ENCODE results near the gene CD47. TPM values are rescaled to one million over a fixed set of nuclear protein-coding genes. Genes with fewer than 3 reads are reported as not detected.

Gene CD47
- total RNA-seq, 1 experiment from 2014 or later: 15.5 TPM

- intact Hi-C loops (cut with micrococcal nuclease; ENCODE audit: unreplicated experiment): no loop called here
- no peaks in the 10 kb centered on the region for H3K4me1 ChIP-seq
- H3K27me3 ChIP-seq (replicated peaks; ENCODE audit: control insufficient read depth, insufficient read depth, low read length): no peaks in the 10 kb centered on the region
- CTCF ChIA-PET: no interaction called here
- Mint-ChIP-seq H3K9me3 (ENCODE audit: unreplicated experiment) (no peaks in the 10 kb centered on the region), H3K4me3 (ENCODE audit: unreplicated experiment) (no peak overlapping the region), H3K4me1 (ENCODE audit: low read depth, unreplicated experiment) (no peaks in the 10 kb centered on the region), H3K27ac (ENCODE audit: unreplicated experiment) (no peak overlapping the region), H3K36me3 (ENCODE audit: insufficient read depth, unreplicated experiment) (no peaks in the 10 kb centered on the region), H3K27me3 (ENCODE audit: insufficient read depth, unreplicated experiment) (no peaks in the 10 kb centered on the region)
- no peak for TF ChIP-seq CTCF (IDR thresholded peaks at IDR 0.05; ENCODE audit: insufficient read depth in 1 of 2, low read depth in 1 of 2, low read length in 1 of 2, severe bottlenecking in 1 of 2, unreplicated experiment in 1 of 2)
- BruUV-seq (replicated peaks): no TSS peak
- H3K4me3 ChIP-seq (ENCODE audit: low read depth, low read length): no peak overlapping the region
- no peaks in the 10 kb centered on the region for H3K9me3 ChIP-seq
- DNase-seq: no peak
- POLR2A ChIA-PET: no interaction called here
- no peaks in the 10 kb centered on the region for H3K36me3 ChIP-seq (ENCODE audit: control insufficient read depth, insufficient read depth, low read length)
Measured at GRCh38 chr3:108035751-108036150, 55.1 kb downstream of the CD47 start.

- Mint-ChIP-seq H3K9me3 (ENCODE audit: unreplicated experiment) (no peaks in the 10 kb centered on the region), H3K4me1 (ENCODE audit: low read depth, unreplicated experiment) (no peaks in the 10 kb centered on the region), H3K4me3 (ENCODE audit: unreplicated experiment) (no peak overlapping the region), H3K27me3 (ENCODE audit: insufficient read depth, unreplicated experiment) (no peaks in the 10 kb centered on the region), H3K27ac (ENCODE audit: unreplicated experiment) (no peak overlapping the region), H3K36me3 (ENCODE audit: insufficient read depth, unreplicated experiment) (no peaks in the 10 kb centered on the region)
- no peak for TF ChIP-seq CTCF (IDR thresholded peaks at IDR 0.05; ENCODE audit: insufficient read depth in 1 of 2, low read depth in 1 of 2, low read length in 1 of 2, severe bottlenecking in 1 of 2, unreplicated experiment in 1 of 2)
- no peaks in the 10 kb centered on the region for H3K27me3 ChIP-seq (replicated peaks; ENCODE audit: control insufficient read depth, insufficient read depth, low read length)
- no peaks in the 10 kb centered on the region for H3K9me3 ChIP-seq
- intact Hi-C loops (cut with micrococcal nuclease; ENCODE audit: unreplicated experiment): no loop called here
- BruUV-seq (replicated peaks): no TSS peak
- no peaks in the 10 kb centered on the region for H3K36me3 ChIP-seq (ENCODE audit: control insufficient read depth, insufficient read depth, low read length)
- no peak for DNase-seq
- H3K4me1 ChIP-seq: no peaks in the 10 kb centered on the region
- H3K4me3 ChIP-seq (ENCODE audit: low read depth, low read length): no peak overlapping the region
- ChIA-PET CTCF (no interaction called here), POLR2A (no interaction called here)
Measured at GRCh38 chr3:108031895-108032294, 58.9 kb downstream of the CD47 start.

DNA sequence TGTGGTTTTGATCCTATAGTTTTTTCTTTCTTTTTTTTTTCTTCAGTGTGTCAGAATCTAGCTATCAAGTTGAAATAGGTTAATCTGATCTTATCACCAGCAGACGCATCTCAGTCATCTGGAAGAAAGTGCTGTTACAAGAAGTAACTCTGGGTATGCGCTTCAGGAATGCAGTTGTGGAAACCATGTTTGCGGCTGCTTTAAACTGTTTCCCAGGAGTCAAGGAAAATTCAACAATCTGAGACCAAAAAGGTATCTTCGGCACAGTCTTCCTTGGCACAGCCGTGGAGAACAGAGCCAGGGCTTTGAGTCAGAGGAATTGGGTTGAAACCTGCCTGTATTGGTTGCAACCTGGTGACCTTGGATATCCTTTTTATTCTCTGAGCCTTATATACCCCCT lies 59.9 kb downstream of the CD47 start:
- CTCF ChIA-PET: no interaction called here
- no peaks in the 10 kb centered on the region for H3K36me3 Mint-ChIP-seq (ENCODE audit: insufficient read depth, unreplicated experiment)
- intact Hi-C loops (cut with micrococcal nuclease; ENCODE audit: unreplicated experiment): no loop called here
- Histone ChIP-seq H3K27me3 (replicated peaks; ENCODE audit: control insufficient read depth, insufficient read depth, low read length) (no peaks in the 10 kb centered on the region), H3K4me1 (no peaks in the 10 kb centered on the region), H3K4me3 (ENCODE audit: low read depth, low read length) (no peak overlapping the region), H3K9me3 (no peaks in the 10 kb centered on the region), H3K36me3 (ENCODE audit: control insufficient read depth, insufficient read depth, low read length) (no peaks in the 10 kb centered on the region)
- no peaks in the 10 kb centered on the region for H3K9me3 Mint-ChIP-seq (ENCODE audit: unreplicated experiment)
- DNase-seq: no peak
- TF ChIP-seq CTCF (IDR thresholded peaks at IDR 0.05; ENCODE audit: insufficient read depth in 1 of 2, low read depth in 1 of 2, low read length in 1 of 2, severe bottlenecking in 1 of 2, unreplicated experiment in 1 of 2): no peak
- no peak overlapping the region for H3K4me3 Mint-ChIP-seq (ENCODE audit: unreplicated experiment)
- no peaks in the 10 kb centered on the region for H3K27me3 Mint-ChIP-seq (ENCODE audit: insufficient read depth, unreplicated experiment)
- no peaks in the 10 kb centered on the region for H3K4me1 Mint-ChIP-seq (ENCODE audit: low read depth, unreplicated experiment)
- POLR2A ChIA-PET: no interaction called here
- no TSS peak for BruUV-seq (replicated peaks)
- H3K27ac Mint-ChIP-seq (ENCODE audit: unreplicated experiment): no peak overlapping the region

Measured in Caco-2 (cell line).